HG02642 (cell line): ENCODE measurements around the gene ITK.
A peak's percentile ranks its signal among the peaks of the same experiment; 100 is the strongest.
"Not testable (repeated sequence)": the region's sequence is repeated elsewhere in the genome, so short reads cannot be mapped to it uniquely, and the experiment has no call there.

Source experiments
- ATAC-seq: cut with Tn5 transposase; IDR thresholded peaks from one replicate; pipeline ENCODE4 v1.9.1; 2021; ENCODE audit warnings: mild to moderate bottlenecking; ENCODE audit not compliant: unreplicated experiment, poor library complexity

ITK gene

GRCh38 chr5:157166214-157167213 is 14.1 kb upstream of the ITK start, which contains the start of gene GARIN3:
Gene GARIN3, minus strand, starts transcription at chr5:157166264. Its CDS starts 96 bp downstream, at chr5:157166168.
- ATAC-seq = no peak

GRCh38 chr5:157167214-157167621 is 13.4 kb upstream of the ITK start:
- ATAC-seq = no peak

GRCh38 chr5:157168286-157168685 is 12.4 kb upstream of the ITK start:
- ATAC-seq = no peak

- ATAC-seq = peak; percentile 99
These were observed 8.2 kb upstream of the ITK start for GRCh38 chr5:157172403-157172802.

DNA sequence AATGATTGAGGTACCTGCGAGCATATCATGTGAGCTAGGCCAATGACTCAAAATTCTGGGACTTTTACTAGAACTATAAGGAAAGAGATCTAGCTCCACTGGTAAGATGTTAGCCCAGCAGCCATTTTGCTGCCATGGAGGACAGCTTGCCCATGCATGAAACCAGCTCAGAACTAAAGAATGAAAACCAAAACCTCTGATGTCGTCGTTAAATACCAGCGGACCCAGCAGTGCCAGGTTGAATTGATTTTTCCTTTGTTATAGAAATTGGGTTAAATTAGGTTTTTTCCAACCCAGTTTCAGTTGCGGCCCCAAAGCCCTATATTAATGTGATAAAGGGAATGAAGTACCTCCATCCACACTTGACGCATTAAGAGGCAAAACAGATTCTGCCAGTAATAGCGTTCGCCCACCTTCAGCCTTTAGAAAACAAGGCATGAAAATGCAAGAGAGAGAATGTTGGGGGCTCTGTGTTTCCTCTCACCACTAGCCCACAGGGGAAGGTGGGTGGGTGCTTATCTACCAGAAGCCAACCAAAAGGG is 5.5 kb upstream of the ITK start:
- no peak for ATAC-seq

DNA sequence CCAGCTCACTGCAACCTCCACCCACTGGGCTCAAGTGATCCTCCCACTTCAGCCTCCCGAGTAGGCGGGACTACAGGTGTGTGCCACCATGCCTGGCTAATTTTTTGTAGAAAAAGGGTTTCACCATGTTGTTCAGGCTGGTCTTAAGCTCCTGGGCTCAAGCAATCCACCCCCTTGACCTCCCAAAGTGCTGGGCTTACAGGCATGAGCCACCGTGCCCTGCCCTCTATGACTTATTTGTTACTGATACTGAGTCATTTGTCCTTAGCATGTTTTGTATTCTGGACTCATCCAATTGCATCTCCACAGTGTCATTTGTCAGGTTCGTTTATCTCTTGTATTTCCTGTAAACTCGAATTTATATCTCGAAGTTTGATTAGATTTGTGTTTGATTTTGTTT is 2.7 kb upstream of the ITK start:
- ATAC-seq = no peak

DNA sequence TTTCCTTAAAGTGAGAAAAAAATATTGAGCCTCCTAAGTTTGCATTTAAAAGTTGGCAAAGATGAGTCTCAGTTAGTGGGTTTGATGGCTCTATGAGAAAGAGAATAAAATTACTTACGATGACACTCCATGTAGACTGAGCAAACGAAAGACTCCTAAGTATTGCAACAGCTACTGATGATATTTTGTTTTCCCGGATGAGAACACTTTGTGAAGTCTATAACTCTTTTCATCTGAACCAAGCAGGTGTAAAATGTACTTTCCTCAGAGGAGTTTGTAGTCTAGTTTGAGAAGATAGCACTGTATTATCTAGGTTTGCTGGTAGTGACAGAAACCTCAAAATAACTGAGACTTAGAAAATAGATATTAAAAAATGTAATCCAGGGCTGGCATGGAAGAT is 1.7 kb upstream of the ITK start:
- no peak for ATAC-seq

GRCh38 chr5:157182143-157182757 is 1.6 kb downstream of the ITK start:
- no peak for ATAC-seq

- ATAC-seq = no peak
These were observed 3.6 kb downstream of the ITK start for GRCh38 chr5:157184117-157184670.

- ATAC-seq = not testable (repeated sequence)
These were observed 4.5 kb downstream of the ITK start for GRCh38 chr5:157185122-157185521.

- no peak for ATAC-seq
These were observed 5.8 kb downstream of the ITK start for GRCh38 chr5:157186309-157187045.

DNA sequence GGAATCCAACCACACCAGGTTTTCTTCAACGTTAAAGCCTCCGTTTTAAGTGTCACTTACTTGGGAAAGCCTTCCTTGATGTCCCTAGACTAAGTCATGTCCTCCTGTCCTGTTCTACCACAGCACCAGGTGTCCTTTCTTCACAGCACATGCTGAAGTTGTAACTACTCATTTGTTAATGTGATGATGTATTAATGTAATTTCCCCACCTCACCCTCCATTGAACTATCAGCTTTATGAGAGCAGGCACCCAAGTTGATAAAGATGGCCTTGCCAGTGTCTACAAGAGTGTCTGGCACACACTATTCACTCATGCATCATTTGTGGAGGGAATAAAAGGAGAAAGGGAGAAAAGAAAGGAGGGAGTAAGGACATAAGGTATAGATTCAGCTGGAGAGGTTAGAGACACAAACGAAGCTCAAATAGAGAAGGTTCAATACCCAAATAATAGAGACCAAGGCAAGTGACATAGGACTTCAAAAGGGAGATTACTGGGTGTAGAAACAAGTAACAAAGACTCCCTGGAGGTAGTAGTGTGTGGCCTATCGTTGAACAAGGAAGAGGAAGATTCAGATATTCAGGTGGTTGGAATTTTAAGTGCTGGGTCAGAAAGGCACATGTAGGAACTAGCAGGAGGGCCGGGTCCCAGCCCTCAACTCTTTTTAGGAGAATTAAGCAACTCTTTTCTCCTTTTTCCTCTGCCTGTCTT is 6.6 kb downstream of the ITK start:
- ATAC-seq = no peak

GRCh38 chr5:157188270-157188669 is 7.6 kb downstream of the ITK start:
- no peak for ATAC-seq

DNA sequence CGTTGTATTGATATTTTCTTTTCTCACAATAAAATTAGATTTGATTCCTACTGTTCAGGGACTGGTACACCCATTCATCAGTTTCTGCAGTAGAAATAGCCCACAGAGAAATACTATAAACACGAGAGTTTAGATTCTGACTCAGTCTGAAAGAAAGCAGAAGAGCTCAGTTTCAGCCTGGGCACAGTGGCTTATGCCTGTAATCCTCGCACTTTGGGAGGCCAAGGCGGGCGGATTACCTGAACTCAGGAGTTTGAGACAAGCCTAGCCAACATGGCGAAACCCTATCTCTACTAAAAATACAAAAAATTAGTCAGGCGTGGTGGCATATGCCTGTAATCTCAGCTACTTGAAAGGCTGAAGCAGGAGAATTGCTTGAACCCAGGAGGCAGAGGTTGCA is 8.6 kb downstream of the ITK start:
- peak; percentile 70 for ATAC-seq

- ATAC-seq = no peak
These were observed 13.2 kb downstream of the ITK start for GRCh38 chr5:157193699-157194424.

- no peak for ATAC-seq
These were observed 15.4 kb downstream of the ITK start for GRCh38 chr5:157196045-157196444.

DNA sequence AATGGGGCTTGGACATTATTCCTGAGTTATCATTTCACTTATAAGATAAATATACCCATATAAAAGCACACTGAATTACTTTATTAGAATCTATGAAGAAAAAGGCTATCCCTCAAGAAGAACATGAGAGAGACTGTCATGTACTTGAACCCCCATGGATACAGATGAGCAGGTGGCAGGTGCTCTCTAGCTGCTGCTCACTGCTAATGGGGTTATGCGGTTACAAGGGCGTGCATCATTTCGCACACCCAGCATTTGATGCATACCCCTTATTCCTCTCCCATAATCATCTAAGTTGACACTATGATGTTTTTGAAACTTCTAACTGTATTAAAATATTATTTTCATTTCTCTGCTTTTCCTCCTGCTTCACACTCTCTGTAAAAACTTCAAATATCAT is 16.4 kb downstream of the ITK start:
- ATAC-seq = no peak

DNA sequence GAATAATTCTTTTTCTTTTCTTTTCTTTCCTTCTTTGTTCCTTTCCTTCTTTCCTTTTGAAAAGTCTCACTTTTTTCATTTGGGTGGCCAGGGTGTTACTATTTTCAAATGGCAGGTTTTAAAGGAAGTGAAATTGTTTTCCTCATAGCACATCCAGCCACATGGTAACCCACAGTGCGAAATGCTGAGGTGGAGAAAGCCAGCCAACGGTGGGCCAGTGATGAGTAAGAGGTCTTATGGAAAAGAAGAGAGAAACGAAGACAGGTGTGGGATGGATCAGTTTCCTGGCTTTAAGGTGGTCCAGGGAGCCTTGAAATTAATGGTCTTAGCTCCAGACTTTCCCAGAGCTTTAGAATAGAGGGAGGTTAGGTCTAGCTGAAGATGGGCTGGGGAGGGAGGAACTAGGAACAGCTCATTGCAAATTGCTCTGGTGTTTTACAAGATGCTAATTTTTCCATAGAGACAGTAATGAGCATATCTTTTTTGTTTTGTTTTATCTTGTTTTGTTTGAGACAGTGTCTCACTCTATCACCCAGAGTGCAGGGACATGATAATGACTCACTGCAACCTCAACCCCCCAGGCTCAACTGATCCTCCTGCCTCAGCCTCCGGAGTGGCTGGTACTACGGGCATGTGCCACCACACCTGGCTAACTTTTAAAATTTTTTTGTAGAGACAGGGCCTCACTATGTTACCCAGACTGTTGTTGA is 17.8 kb downstream of the ITK start:
- ATAC-seq = no peak
